ENCODE data around the gene DIAPH1.

Gene DIAPH1

DNA sequence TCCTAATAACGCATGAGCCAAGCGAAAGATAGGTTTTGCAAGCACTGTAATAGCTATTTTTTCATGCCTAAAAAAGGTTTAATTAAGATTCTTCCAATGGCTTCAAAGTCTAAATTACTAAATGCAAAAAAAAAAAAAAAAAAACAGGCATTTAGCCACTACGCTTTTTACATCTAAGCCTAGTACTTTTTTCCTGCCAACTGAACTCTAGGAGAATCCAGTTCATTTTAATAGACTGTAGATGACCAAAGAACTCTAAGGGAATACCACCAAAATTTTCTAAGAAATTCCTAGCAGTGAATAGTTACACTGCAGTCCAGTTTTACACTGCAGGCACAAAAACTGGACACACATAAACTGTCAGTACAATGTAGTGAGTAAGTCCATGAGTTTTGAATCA is 9.8 kb downstream of the DIAPH1 start:
- no peak for DNase-seq

- no peak for DNase-seq
Measured at GRCh38 chr5:141608557-141608956, 10.2 kb downstream of the DIAPH1 start.

GRCh38 chr5:141608046-141608445 is 10.8 kb downstream of the DIAPH1 start:
- no peak for DNase-seq

- peak; percentile 9 for DNase-seq
Measured at GRCh38 chr5:141605523-141606277, 13.1 kb downstream of the DIAPH1 start.

DNA sequence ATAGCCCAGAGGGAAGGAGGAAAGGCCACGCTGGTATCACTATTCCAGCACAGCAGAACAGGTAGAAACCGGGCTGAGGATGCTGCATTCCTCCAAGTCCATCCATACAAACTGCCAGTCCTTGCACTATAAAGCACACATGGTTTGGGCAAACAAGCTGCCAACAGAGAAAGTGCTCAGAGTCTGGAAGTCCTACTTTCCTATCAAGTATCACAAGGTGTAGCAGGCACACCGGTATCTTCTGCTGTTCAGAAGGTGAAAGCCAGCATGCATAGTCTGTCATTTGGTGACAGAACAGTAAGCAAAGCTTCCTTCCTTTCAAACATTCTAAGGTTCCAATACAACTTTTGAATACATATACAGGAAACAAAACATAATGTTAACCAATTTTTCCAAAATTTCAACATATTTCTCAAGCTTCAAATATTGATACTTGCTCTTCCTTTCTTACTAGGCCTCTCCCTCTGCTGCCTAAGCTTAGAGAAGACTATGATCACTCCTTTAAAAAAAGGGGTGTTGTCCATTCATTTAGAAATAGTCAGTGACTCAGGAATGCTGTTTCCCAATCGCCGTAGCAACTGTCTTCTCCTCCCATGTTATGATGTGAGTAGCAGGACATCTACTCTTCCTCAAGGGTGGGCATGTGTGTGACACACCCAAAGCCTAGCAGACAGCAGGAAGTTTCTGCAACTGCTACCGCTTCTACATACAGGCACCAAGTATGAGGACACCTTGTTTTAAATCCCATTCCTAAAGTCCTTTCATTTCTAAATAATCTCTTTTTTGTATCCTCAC is 14.7 kb downstream of the DIAPH1 start:
- no peak for DNase-seq

DNA sequence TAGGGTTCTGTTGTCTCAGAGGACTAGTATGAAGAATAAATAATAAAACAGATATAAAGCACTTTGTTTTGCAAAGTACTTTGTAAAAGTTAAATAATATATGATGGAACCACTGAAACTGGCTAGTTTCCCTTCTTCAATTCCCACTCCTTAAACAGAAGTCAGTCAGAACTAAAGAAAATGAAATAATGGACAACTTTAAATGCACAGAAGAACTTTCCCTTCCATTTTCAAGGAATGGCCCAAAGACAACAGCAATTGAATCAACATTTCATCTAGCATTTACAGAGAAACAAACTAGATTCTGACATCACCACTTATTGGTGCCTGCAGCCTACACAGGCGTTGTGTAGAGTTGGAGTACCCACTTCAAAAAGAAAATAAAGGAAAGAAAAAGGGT is 16.2 kb downstream of the DIAPH1 start:
- no peak for DNase-seq

DNA sequence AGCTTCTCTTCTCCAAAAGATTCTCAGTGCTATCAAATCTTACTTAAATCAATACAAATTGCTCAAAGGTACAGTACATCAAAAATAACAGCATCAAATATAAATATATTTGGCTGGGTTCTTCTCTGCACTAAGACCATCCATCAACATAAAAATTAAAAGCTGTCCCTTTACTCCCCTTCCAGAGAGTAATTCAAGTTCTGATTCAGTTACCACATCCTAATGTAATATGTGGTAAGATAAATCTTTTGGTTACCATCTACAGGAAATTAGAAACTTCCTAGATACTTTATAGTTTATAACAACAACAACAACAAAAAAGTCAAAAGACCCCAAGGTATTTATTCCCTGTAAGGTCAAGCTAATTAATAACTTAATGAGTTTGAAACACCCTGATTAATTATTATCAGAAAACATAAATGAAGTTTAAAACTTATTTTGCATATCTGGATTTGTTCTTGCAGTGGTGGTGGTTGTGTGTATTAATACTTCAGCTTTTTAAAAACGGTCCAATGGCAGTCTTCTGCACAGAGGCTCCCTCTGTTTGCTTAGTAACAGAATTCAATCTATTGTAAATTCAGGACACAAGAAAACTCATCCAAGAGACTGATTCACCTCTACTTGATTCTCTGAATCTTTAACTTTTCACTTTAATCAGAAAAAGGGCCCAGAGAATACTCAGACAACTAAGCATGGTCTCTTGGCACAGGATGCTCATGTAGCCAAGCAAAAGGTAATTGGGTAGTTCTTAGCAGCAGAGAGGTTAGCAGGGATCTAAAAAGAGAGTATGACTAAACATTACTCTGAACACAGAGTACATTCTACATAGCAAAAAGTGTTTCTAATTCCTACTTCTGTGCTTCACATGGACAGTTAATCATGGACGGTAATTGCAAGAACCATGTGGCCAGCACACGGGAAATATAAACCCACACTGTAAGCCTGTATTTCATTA is 20.1 kb downstream of the DIAPH1 start:
- no peak for DNase-seq

GRCh38 chr5:141597814-141598213 is 21.0 kb downstream of the DIAPH1 start:
- DNase-seq: no peak

DNA sequence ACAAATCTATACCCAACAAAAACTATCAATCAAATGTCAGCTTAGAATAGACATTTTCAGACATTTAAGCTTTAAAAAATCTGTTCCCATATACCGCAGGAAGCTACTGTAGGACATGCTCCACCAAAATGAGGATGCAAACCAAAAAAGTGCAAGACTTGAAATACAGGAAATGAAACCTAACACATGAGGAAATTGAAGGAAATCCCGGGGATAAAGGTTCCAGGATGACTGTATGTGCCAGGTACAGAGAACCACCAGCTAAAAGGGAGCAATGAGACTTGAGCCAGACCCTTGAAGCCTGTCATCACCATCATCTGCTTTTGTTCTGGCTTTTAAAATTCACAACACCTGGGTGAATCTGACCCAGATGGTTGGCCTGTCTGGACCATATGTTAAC is 21.4 kb downstream of the DIAPH1 start:
- no peak for DNase-seq

- DNase-seq: no peak
Measured at GRCh38 chr5:141596867-141597266, 21.9 kb downstream of the DIAPH1 start.

- no peak for DNase-seq
Measured at GRCh38 chr5:141590127-141590526, 28.7 kb downstream of the DIAPH1 start.

GRCh38 chr5:141586246-141586645 is 32.6 kb downstream of the DIAPH1 start:
- DNase-seq: no peak

GRCh38 chr5:141585594-141585993 is 33.2 kb downstream of the DIAPH1 start:
- no peak for DNase-seq

DNA sequence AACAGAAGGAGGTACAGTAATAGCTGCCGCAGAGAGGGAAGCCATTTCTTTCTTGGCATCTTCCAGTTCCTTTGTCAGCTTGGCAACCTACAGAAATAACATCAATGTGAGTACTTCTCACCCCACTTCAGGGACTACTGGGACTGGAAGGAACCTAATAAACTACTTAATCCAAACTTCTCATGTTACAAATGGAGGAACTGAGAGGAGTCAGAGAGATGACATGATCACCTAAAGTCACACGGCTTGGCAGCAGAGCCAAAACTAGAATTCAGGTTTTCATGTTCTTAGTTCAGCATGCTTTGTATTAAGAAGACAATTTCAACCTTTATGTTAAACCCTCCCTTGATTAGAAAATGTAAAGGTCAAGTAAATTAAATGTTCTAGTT is 44.7 kb downstream of the DIAPH1 start:
- no peak for DNase-seq

DNA sequence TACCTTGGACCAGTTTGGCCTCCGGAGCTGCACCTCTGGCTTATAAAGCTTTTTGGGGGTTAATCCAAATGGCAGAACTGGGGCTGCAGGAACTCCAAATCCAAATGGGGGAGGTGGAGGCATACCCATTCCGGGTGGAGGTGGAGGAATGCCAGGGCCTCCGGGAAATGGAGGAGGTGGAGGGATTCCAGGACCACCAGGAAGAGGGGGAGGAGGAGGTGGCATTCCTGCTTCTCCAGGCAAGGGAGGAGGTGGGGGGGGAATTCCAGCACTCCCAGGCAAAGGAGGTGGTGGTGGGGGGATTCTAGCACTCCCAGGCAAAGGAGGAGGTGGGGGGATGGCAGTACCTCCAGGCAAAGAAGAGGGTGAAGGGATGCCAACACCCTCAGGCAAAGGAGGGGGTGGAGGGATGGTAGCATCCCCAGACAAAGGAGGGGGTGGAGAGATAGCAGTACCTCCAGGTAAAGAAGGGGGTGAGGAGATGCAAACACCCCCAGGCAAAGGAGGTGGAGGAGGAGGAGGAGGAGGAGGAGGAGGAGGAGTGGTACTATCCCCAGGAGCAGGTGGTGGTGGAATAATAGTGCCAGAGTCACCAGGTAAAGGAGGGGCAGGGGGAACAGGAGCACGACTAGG is 45.2 kb downstream of the DIAPH1 start:
- no peak for DNase-seq

DNA sequence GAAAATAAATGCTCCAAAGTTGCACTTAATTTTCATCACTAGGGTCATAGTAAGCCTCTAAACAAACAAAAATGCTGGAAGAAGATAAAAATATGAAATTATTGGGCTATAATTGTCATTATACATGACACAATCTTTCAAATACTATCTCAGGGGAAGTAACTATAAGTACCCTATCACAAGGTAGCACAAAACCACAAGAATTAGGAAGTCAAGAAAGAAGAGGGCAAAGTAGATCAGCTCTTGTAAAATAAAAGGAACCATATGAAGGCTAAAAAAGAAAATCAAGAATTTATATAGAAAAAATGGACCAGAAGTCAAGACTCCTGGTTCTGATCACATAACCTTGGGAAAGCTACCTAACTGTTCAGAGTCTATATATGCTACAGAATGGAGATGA is 48.1 kb downstream of the DIAPH1 start:
- no peak for DNase-seq

DNA sequence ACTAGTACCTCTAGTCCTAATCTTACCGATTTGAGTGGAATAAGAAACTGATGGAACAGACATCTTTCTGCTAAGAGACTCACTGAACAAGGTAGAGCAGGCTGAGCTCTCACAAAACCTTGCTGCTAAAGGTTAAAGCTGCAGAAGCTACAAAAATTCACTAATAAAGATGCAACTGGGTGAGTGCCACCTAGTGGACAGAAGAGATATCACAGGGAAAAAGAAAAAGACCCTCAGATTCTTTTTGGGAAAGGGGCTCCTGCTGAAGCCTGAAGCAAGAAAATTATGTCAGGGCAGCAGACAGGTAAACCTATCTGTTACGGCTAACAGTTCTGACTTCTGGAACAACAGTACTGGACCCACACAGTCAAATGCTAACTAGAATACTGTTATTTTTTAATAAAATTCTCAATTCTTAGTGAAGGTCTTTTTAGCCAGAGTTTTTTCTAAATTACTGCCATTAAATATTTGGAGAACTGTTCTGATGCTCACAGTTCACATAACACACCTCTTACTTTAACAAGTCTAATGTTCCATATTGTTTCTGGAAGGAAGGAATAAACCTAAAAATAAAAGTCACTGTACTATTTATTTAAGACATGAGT is 51.2 kb downstream of the DIAPH1 start:
- DNase-seq: no peak

GRCh38 chr5:141565826-141566570 is 52.8 kb downstream of the DIAPH1 start:
- no peak for DNase-seq

DNA sequence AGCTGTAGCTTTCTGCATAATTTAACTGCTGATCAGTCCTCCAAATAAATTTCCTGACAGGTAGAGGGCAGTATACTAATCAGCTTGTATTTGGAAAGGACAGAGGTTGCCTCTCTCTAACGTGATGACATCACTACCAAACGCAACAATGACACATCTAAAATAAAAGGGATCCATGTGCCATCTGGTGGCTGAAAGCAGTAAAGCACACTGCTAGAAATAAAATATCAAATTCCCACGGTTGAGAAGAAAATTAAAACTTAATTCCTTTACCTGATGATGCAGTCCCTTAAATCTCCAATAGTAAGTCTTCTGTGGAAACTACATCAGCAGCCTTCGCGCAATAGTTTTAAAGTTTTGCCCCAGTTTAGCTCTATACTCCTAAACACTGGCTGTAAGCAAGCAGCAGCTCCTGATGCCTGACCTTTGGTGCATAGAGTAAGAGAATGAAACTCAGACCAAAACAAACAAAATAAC is 54.5 kb downstream of the DIAPH1 start:
- peak; percentile 92 for DNase-seq

DNA sequence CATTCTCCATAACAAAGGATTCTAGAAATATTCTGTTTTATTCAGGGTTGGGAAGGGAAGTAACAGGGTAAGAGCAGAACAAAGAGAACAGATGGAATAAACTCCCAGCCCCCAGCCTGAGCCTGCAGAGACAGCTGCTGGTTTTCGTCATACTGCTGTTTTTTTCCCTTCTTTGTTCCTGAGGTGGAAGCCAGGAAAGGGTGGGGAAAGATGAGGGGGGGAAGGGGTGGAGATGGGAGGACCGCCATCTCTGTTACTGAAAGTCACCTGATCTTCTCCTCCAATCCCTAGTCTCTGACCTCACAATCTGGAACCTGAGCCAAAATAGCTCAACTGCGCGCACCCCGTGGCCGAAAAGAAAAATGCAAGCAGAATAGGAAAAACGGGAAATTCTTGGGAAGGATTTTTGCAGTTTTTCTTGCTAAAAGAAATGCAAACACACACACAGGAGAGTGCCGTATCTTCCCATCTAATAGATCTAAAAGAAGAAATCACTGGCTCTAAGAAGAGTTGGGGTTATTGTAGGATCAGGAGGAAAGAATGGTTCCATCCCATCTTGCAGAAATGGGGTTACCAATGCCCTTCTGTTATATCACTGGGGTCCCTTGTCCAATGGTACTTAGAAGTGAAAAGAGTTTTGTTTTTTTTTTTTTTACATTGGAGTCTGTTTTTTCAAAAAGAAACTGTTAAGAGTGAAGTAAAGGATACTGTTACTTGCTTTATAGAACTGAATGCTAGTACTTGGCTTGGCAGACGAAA is 57.9 kb downstream of the DIAPH1 start:
- peak; percentile 94 for DNase-seq

DNA sequence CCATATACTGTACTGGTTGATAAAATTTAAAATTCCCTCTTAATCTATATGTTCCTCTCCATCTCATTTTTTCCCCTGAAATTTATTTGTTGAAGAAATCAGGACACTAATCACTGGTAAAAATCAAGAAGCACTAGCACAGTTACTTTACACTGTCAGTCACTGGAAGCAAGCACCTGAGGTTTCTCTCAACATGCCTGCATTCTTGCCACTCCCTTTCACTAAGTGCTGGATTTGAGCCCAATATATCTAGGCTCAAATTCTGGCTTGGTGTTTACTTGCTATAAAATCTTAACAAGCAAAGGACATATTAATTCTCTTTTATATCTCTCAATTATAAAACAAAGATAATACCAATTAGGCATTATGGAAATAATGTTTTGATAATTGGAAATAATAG is 58.6 kb downstream of the DIAPH1 start:
- no peak for DNase-seq
